Measurements from ENCODE around the gene ETV3L. TPM values are rescaled to one million over a fixed set of nuclear protein-coding genes. Genes with fewer than 3 reads are reported as not detected.

The ETV3L gene
- total and polyA plus RNA-seq, 2 of the 8 experiments (the other 6 are each of a cell fraction or from before 2014, with no cell fraction given): 0.17 to 0.26 TPM

GRCh38 chr1:157139052-157139715, 39.6 kb upstream of the ETV3L start:
- peaks cover 10% of the 10 kb centered on the region; the same call in 1 of the 2 replicates for H3K23me2 ChIP-seq (ENCODE audit: low read depth, low read length)
- no peaks in the 10 kb centered on the region for H3K27me3 ChIP-seq (replicated peaks in 1 of 4; ENCODE audit: control insufficient read depth in 3 of 4, extremely low read depth in 1 of 4, insufficient read depth in 3 of 4, low read length in 3 of 4)
- peaks cover 8% of the 10 kb centered on the region for H3K79me1 ChIP-seq (ENCODE audit: low read depth, low read length)
- peak overlapping the region; percentile 5 to 70 (median 56); a peak in 5 of 7 replicates for H3K9ac ChIP-seq (replicated peaks in 1 of 4; ENCODE audit: extremely low read depth in 1 of 4, low read depth in 3 of 4, low read length in 3 of 4)
- no peak overlapping the region; the same call in 1 of the 2 replicates for H2AK5ac ChIP-seq (ENCODE audit: low read depth, low read length)
- H4K5ac ChIP-seq (ENCODE audit: insufficient read length, low read depth, low read length): no peak overlapping the region
- ChIA-PET CTCF (ENCODE audit: partially characterized antibody) (interaction anchor here (0.8 to 16.2 kb wide), 9 partner anchors 8 to 51 kb away, joined by 3 to 187 read pairs (median 4); no protein-coding TSS in a partner anchor), POLR2A (ENCODE audit: partially characterized antibody) (interaction anchor here (0.8 to 10.5 kb wide), 9 partner anchors 12 to 51 kb away, joined by 3 to 70 read pairs (median 4); no protein-coding TSS in a partner anchor)
- H3K4me1 ChIP-seq (replicated peaks in 1 of 4; ENCODE audit: control insufficient read depth in 3 of 4, insufficient read depth in 4 of 4, low read length in 3 of 4): peaks cover 2 to 17% (median 7%) of the 10 kb centered on the region in 4 experiments; a peak in 4 of 7 replicates
- 39 to 100% methylated on average over 2 to 9 of the region's 9 CpGs for WGBS, 2 experiments (ENCODE audit: extremely low coverage in 1 of 2, insufficient coverage in 1 of 2, insufficient read length in 1 of 2, insufficient replicate concordance in 2 of 2, low coverage in 1 of 2, low lambda C conversion rate in 2 of 2, missing lambda C conversion rate in 1 of 2)
- H3K23ac ChIP-seq (ENCODE audit: insufficient read length): no peak overlapping the region
- H3K56ac ChIP-seq (replicated peaks; ENCODE audit: insufficient read length, low read depth, low read length): peak overlapping the region; percentile 62
- no peak overlapping the region for H2BK120ac ChIP-seq (replicated peaks; ENCODE audit: low read depth, low read length)
- H3K79me2 ChIP-seq (ENCODE audit: control insufficient read depth in 1 of 2, insufficient read depth in 2 of 2, low read length in 2 of 2): peaks cover 7 to 29% of the 10 kb centered on the region in 2 experiments; a peak in 3 of 4 replicates
- no peak overlapping the region for H4K91ac ChIP-seq (replicated peaks; ENCODE audit: insufficient read length, low read length)
- peak overlapping the region; percentile 68 to 99 (median 94) for H3K4me3 ChIP-seq (ENCODE audit: extremely low read depth in 1 of 4, insufficient read depth in 2 of 4, low read depth in 3 of 4, low read length in 4 of 4)
- no peak overlapping the region for H3K14ac ChIP-seq (ENCODE audit: insufficient read length)
- no peak overlapping the region for H3K4ac ChIP-seq (replicated peaks; ENCODE audit: insufficient read length, low read depth, low read length)
- no peak overlapping the region for H2AFZ ChIP-seq (ENCODE audit: low read length)
- peaks cover 6 to 20% (median 14%) of the 10 kb centered on the region in 4 experiments; a peak in 7 of 8 replicates for H3K36me3 ChIP-seq (ENCODE audit: control insufficient read depth in 2 of 4, insufficient read depth in 4 of 4, low read length in 3 of 4)
- DNase-seq (ENCODE audit: low read depth in 1 of 2, low spot score in 2 of 2) (no peak), FAIRE-seq (no peak)
- 0 out of 2 replicates have a peak overlapping the region, but pooled peaks have one; percentile 79 for H3K18ac ChIP-seq (ENCODE audit: extremely low read depth, low read length)
- TF ChIP-seq SUZ12 (IDR thresholded peaks at IDR 0.05; ENCODE audit: low read length) (no peak), POLR2A (IDR thresholded peaks at IDR 0.05; ENCODE audit: control extremely low read depth in 1 of 2, low read depth in 2 of 2, low read length in 2 of 2) (no peak)
- H3K9me3 ChIP-seq (ENCODE audit: insufficient read depth in 2 of 2, low read depth in 1 of 2, low read length in 1 of 2): no peaks in the 10 kb centered on the region
- H3K27ac ChIP-seq (ENCODE audit: low read depth, low read length): peak overlapping the region; percentile 87
- H2BK5ac ChIP-seq (ENCODE audit: low read depth, low read length): peak overlapping the region; percentile 69; the same call in 1 of the 2 replicates
- peaks cover 9 to 11% of the 10 kb centered on the region in 2 experiments for H4K20me1 ChIP-seq (replicated peaks in 1 of 2; ENCODE audit: control insufficient read depth in 1 of 2, insufficient read depth in 2 of 2, low read length in 2 of 2)
- H2BK20ac ChIP-seq (ENCODE audit: low read length): no peak overlapping the region
- H3K4me2 ChIP-seq (ENCODE audit: insufficient read depth in 1 of 2, low read depth in 2 of 2, low read length in 2 of 2): peak overlapping the region; percentile 94 to 99
- no peak overlapping the region for H2BK15ac ChIP-seq (ENCODE audit: low read length)
- H4K8ac ChIP-seq (ENCODE audit: extremely low read depth, insufficient read depth, low read length): no peak overlapping the region; the same call in 1 of the 2 replicates
- no peak overlapping the region for H2BK12ac ChIP-seq (ENCODE audit: low read depth, low read length)
